COR-L47 (cell line): Measurements from ENCODE around the gene RAB3GAP2.
A peak's percentile ranks its signal among the peaks of the same experiment; 100 is the strongest.
"Not testable (repeated sequence)": the region's sequence is repeated elsewhere in the genome, so short reads cannot be mapped to it uniquely, and the experiment has no call there.

Experiments
- DNase-seq: peaks from one replicate; lab custom pipeline; 2025; lab: John Stamatoyannopoulos, UW

The RAB3GAP2 gene

GRCh38 chr1:220272047-220272840 lies at the start of gene RAB3GAP2:
Gene RAB3GAP2 (minus strand): TSS chr1:220272453. CDS start chr1:220272337, 116 bp downstream.
- peak; percentile 93 for DNase-seq

- no peak for DNase-seq
Observed at GRCh38 chr1:220321758-220322157, 49.5 kb upstream of the RAB3GAP2 start.

DNA sequence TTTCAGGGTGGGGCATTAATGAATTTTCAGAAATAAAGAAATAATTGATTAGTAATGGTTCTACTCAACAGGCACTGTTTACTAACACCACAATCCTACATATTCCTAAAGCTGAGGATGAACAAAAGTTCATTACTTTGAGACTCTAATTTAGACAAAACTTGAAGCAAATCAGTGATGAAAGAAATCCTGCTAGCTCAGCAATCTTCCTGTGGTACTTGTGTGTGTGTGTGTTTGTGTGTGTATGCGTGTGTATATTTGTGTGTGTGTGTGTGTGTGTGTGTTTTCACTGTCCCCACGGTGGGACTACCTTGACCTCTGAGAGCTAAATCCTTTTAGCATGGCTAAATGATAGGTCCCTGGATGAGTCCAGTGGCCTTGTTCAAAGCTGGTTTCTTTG lies 48.5 kb upstream of the RAB3GAP2 start:
- DNase-seq: no peak

DNA sequence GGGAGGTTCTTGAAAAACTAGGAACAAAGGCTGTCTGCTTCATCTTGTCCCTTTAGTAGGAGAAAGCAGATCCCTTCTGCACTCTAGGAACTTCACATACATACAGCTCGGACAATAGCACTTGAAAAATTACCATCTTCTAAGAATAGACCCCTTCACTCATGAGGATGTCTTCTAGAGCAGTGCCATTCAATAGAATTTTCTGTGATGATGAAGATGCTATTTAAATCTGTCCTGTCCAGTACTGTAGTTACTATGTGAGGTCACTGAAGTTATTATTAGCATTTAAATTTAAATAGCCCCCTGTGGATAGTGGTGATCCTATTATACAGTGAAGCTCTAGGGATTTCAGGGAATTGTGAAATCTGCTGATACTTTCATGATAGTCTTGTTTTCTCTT lies 46.4 kb upstream of the RAB3GAP2 start:
- DNase-seq: no peak

GRCh38 chr1:220317161-220317560 lies 44.9 kb upstream of the RAB3GAP2 start:
- no peak for DNase-seq

- DNase-seq: no peak
Observed at GRCh38 chr1:220316305-220316704, 44.1 kb upstream of the RAB3GAP2 start.

GRCh38 chr1:220315070-220315839 lies 43.0 kb upstream of the RAB3GAP2 start:
- no peak for DNase-seq

- no peak for DNase-seq
Observed at GRCh38 chr1:220313576-220313975, 41.3 kb upstream of the RAB3GAP2 start.

- DNase-seq: not testable (repeated sequence)
Observed at GRCh38 chr1:220310147-220310546, 37.9 kb upstream of the RAB3GAP2 start.

GRCh38 chr1:220307607-220308006 lies 35.4 kb upstream of the RAB3GAP2 start:
- DNase-seq: no peak

- no peak for DNase-seq
Observed at GRCh38 chr1:220306339-220306738, 34.1 kb upstream of the RAB3GAP2 start.

DNA sequence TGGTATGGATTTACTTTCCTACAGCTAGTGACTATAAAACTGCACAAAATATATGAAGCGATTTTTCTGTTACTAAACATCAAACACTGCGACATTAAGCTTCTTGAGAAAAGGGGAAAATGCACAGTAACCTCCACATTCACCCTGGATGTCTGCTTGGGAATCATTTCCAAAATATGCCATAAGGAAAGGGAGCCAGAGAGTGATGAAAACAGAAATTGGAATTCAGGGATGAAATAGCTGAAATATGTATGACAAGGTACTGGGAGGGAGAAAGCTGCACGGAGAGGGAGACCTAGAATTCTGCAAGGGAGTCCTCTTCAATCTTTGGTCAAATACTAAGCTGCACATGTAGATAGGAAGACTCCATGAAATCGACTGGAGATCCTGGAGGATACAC lies 31.6 kb upstream of the RAB3GAP2 start:
- no peak for DNase-seq

DNA sequence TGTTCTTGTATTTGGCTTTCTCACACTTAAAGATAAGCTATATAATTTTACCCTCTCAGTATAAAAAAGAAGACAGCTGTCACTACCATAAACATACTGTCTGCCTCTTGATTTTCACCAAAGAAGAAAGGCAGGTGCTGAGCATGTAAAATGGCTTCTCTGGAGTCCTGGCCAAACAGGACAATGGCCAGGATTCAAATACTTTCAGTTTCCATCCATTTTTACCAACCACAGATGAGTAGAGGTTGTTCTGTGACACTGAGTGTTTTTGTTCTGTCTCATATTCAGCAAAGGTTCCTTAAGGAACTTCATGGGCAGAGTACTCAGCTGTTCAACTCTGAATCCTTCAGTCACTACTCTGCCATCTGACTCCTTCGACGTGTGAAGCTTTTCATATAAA lies 29.4 kb upstream of the RAB3GAP2 start:
- DNase-seq: no peak

DNA sequence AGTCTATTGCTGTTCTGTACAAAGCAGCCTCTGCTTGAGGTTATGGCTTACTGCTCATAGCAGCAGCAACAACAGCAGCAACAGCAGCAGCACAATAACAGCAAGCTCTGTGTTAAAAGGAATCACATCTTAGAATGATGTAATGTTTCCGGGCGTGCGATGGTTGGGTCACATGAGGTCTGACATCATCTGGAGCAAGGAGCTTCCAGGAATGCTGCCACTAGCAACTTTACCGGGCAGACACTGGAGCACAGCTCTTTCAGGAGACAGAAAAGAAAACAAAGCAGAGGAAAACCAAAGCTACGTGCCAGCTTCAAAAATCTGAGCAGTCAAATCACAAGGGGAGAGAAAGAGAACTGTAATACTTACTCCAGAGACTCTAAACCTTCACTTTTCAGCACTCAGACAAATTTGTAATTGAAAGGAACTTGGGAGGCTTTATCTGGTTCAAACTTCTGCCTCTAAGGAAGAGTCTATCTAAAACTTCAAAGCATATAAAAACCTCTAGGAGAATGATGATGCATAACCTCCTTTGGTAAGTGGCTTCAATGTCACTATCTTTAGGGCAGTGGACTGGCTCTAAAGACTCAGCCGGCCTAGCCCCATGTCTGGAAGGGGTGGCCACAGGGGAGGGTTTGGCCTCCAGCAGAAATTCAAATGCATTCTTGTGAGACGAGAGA lies 28.3 kb upstream of the RAB3GAP2 start:
- no peak for DNase-seq

DNA sequence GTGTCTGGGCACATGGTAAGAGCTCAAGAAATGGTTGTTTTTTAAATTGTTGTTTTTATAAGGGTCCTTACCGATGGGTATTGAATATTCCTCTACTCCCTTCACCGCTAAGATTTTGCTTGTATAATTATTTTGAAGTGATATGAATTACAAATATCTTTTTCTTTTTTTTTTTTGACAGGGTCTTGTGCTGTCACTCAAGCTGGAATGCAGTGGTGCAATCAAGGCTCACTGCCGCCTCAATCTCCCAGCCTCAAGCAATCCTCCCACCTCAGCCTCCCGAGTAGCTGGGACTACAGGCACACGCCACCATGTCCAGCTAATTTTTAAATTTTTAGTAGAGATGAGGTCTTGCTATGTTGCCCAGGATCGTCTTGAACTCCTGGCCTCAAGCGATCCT lies 27.1 kb upstream of the RAB3GAP2 start:
- DNase-seq: no peak

- DNase-seq: no peak
Observed at GRCh38 chr1:220298470-220299205, 26.4 kb upstream of the RAB3GAP2 start.

- no peak for DNase-seq
Observed at GRCh38 chr1:220296981-220297380, 24.7 kb upstream of the RAB3GAP2 start.

DNA sequence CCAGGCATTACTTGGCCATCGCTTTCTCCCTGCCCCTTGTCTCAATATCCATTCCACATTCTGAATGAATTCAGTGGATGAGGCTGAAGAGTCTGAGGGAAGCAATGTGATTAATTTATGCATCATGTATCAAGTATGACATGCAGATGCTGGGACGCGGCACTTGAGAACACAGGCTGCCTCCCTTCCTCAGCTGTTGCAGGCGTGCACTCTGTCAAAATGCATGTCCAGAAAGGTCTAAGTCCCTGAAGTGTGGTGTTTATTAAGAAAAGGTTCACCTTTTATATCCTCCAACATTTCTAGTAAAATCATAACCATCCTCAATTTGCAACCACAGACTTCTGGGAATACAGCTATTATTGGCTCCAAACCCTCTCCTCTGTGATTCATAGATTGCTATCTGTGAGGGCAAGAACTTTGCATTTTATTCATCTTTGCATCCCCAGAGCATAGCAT lies 22.6 kb upstream of the RAB3GAP2 start:
- no peak for DNase-seq

GRCh38 chr1:220291580-220291979 lies 19.3 kb upstream of the RAB3GAP2 start:
- no peak for DNase-seq

DNA sequence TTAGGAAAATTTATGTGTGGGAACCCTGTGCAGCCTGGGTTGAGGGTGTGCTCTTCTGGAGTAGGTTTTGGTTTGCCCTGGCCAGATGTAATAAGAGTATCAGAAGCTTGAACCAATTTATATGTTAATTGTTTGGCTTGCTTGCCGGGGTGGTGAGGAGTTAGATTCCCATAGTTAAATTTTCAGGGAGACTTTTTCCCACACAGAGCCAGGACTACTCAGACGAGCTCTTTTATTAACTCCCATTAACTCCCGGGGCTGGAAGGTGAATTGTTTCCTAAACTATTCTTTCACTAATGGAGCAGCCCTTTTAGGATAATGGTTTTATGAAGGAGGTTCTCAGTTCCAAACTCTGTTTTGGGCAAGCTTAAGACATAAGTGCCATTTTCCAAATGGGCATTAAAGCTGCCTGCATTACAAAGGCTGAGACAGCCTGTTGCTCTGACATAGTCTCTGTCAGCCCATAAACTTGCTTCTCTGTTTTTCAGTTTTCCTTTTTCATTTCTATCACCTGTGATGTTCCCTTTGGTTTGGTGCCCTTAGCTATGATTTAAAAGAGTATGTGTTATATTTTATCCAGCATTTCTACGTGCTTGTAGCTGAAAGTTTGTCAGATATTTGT lies 18.0 kb upstream of the RAB3GAP2 start:
- no peak for DNase-seq

DNA sequence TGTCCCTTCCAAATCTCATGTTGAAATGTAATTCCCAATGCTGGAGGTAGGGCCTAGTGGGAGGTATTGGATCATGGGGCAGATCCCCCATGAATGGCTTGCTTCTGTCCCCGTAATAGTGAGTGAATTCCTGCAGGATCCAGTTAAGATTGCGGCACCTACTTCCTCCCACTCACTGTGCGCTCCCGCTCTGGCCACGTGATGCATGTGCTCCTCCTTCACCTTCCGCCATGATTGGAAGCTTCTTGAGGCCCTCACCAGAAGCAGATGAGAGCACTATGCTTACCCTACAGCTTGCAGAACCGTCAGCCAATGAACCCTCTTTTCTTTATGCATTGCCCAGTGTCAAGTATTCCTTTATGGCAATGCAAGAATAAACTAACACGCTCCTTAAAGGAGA lies 14.9 kb upstream of the RAB3GAP2 start:
- no peak for DNase-seq

- DNase-seq: no peak
Observed at GRCh38 chr1:220283625-220284024, 11.4 kb upstream of the RAB3GAP2 start.
